ENCODE measurements around the gene RAX2.

RAX2 gene

GRCh38 chr19:3720349-3720917 is 51.6 kb downstream of the RAX2 start:
- TF ChIP-seq, protein P1, sequence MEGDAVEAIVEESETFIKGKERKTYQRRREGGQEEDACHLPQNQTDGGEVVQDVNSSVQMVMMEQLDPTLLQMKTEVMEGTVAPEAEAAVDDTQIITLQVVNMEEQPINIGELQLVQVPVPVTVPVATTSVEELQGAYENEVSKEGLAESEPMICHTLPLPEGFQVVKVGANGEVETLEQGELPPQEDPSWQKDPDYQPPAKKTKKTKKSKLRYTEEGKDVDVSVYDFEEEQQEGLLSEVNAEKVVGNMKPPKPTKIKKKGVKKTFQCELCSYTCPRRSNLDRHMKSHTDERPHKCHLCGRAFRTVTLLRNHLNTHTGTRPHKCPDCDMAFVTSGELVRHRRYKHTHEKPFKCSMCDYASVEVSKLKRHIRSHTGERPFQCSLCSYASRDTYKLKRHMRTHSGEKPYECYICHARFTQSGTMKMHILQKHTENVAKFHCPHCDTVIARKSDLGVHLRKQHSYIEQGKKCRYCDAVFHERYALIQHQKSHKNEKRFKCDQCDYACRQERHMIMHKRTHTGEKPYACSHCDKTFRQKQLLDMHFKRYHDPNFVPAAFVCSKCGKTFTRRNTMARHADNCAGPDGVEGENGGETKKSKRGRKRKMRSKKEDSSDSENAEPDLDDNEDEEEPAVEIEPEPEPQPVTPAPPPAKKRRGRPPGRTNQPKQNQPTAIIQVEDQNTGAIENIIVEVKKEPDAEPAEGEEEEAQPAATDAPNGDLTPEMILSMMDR (IDR thresholded peaks at IDR 0.05; ENCODE audit: insufficient read depth, low read depth, low read length, missing control alignments): no peak
- no peak for DNase-seq (ENCODE audit: low read depth)

DNA sequence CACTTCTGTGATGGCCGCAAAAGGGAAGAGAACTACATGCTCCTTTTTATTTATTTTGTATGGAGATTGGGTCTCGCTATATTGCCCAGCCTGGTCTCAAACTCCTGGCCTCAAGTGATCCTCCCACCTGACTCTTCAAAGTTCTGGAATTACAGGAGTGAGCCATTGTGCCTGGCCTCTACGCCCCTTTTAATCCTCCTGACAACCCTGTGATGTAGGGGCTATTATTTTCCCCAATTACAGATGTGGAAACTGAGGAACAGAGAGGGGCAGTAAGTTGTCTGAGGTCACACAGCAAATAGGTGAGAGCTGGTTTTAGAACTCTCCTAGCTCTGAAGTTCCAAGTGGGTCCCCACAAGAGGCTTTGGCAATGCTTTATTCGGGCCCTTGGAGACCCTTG is 52.2 kb downstream of the RAX2 start:
- no peak overlapping the region for H3K4me3 ChIP-seq (ENCODE audit: low read depth, low read length)
- TF ChIP-seq, protein P1 (IDR thresholded peaks at IDR 0.05; ENCODE audit: insufficient read depth, low read depth, low read length, missing control alignments): no peak
- DNase-seq (ENCODE audit: low read depth): no peak

More at GRCh38 chr19:3720349-3720917, 51.6 kb downstream of the RAX2 start:
- no peak overlapping the region for H3K4me3 ChIP-seq (ENCODE audit: low read depth, low read length)

All from GM12865 (cell line).